ENCODE measurements around the gene EIF1AX. TPM values are rescaled to one million over a fixed set of nuclear protein-coding genes. Genes with fewer than 3 reads are reported as not detected.
A peak's percentile ranks its signal among the peaks of the same experiment; 100 is the strongest.

The EIF1AX gene
- total and polyA plus RNA-seq, 9 of the 15 experiments (the other 6 are each of a cell fraction or from before 2014, with no cell fraction given) = 54.2 to 178 (median 73.5) TPM

DNA sequence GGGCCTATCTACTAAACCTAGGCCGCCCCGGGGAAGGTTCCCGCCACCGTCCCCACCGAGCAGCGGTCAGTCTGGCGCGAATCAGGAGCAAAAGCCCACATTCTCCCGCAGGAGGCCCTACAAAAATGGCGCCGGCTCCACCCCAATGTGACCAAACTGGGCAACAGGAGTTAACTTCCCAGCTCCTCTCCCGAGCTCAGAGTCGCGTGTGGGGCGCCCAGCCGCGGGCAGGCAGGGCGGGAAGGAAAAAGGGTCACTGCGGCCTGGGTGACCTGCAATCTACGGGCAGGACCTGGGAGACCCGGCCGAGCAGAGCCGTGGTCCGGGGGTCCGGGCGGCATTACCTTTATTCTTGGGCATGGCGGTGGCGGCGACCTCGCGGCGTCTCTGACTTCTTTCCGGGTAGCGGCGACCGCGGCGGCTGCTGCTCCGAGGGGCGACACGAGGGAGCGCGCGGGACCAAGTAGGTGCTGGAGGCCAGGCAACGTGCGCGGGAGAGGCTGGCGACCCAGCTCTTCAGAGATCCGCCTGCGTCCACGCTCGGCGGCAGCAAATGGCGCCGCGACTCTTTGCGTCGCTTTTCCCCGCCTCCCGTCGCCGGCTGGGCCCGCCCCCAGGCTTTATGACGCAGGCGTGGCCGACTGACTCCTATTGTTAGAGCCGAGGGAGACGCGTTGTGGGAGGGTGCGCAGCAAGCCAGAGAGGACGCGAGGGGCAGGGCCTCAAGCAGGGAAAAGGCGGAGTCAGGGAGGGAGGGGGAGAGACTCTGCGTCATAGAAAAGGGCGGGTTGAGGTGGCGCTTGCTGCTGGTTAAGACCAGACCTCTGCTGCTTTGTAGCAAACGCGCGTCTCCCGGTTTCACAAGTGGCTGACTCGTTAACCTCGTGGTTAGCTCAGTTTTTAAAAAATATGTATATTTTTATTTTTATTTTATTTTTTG, at the start of gene EIF1AX (continued):
- TF ChIP-seq YY1 (IDR thresholded peaks at IDR 0.05; ENCODE audit: borderline replicate concordance in 1 of 3, control insufficient read depth in 1 of 3, extremely low read depth in 1 of 3, insufficient read depth in 3 of 3, insufficient read length in 1 of 3, insufficient replicate concordance in 2 of 3, low read depth in 1 of 3, low read length in 2 of 3) (peak; percentile 58 to 89 (median 82)), FOXA1 (IDR thresholded peaks at IDR 0.05; ENCODE audit: borderline replicate concordance) (no peak), CC2D1A (IDR thresholded peaks at IDR 0.05) (no peak), ZNF232 (CRISPR knock-in tag; IDR thresholded peaks at IDR 0.05) (no peak), MTF1 (CRISPR knock-in tag; IDR thresholded peaks at IDR 0.05; ENCODE audit: borderline replicate concordance) (no peak), ZNF431 (CRISPR knock-in tag; IDR thresholded peaks at IDR 0.05) (no peak), MEIS2 (IDR thresholded peaks at IDR 0.05; ENCODE audit: partially characterized antibody) (peak; percentile 60), ZNF263 (CRISPR knock-in tag; IDR thresholded peaks at IDR 0.05; ENCODE audit: borderline replicate concordance) (no peak), MYBL2 (IDR thresholded peaks at IDR 0.05; ENCODE audit: low read depth) (no peak), MYBL2 (CRISPR knock-in tag; IDR thresholded peaks at IDR 0.05; ENCODE audit: borderline replicate concordance) (no peak), SP1 (CRISPR knock-in tag; IDR thresholded peaks at IDR 0.05) (peak; percentile 84), KDM4B (IDR thresholded peaks at IDR 0.05; ENCODE audit: borderline replicate concordance in 2 of 2, low read depth in 1 of 2) (no peak), XRCC3 (IDR thresholded peaks at IDR 0.05) (no peak), ZNF274 (IDR thresholded peaks at IDR 0.05; ENCODE audit: borderline replicate concordance, low read depth, low read length) (no peak)
- TF ChIP-seq, protein P1, sequence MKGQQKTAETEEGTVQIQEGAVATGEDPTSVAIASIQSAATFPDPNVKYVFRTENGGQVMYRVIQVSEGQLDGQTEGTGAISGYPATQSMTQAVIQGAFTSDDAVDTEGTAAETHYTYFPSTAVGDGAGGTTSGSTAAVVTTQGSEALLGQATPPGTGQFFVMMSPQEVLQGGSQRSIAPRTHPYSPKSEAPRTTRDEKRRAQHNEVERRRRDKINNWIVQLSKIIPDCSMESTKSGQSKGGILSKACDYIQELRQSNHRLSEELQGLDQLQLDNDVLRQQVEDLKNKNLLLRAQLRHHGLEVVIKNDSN (CRISPR knock-in tag; IDR thresholded peaks at IDR 0.05) = no peak
- TF ChIP-seq, protein P2, sequence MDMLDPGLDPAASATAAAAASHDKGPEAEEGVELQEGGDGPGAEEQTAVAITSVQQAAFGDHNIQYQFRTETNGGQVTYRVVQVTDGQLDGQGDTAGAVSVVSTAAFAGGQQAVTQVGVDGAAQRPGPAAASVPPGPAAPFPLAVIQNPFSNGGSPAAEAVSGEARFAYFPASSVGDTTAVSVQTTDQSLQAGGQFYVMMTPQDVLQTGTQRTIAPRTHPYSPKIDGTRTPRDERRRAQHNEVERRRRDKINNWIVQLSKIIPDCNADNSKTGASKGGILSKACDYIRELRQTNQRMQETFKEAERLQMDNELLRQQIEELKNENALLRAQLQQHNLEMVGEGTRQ (CRISPR knock-in tag; IDR thresholded peaks at IDR 0.05) = no peak
- TF ChIP-seq, protein P3, sequence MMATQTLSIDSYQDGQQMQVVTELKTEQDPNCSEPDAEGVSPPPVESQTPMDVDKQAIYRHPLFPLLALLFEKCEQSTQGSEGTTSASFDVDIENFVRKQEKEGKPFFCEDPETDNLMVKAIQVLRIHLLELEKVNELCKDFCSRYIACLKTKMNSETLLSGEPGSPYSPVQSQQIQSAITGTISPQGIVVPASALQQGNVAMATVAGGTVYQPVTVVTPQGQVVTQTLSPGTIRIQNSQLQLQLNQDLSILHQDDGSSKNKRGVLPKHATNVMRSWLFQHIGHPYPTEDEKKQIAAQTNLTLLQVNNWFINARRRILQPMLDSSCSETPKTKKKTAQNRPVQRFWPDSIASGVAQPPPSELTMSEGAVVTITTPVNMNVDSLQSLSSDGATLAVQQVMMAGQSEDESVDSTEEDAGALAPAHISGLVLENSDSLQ (IDR thresholded peaks at IDR 0.05) = 0 out of 2 replicates have a peak, but pooled peaks have one; percentile 18
- TF ChIP-seq, protein P4, sequence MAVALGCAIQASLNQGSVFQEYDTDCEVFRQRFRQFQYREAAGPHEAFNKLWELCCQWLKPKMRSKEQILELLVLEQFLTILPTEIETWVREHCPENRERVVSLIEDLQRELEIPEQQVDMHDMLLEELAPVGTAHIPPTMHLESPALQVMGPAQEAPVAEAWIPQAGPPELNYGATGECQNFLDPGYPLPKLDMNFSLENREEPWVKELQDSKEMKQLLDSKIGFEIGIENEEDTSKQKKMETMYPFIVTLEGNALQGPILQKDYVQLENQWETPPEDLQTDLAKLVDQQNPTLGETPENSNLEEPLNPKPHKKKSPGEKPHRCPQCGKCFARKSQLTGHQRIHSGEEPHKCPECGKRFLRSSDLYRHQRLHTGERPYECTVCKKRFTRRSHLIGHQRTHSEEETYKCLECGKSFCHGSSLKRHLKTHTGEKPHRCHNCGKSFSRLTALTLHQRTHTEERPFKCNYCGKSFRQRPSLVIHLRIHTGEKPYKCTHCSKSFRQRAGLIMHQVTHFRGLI (CRISPR knock-in tag; IDR thresholded peaks at IDR 0.05) = no peak
- TF ChIP-seq, protein P5, sequence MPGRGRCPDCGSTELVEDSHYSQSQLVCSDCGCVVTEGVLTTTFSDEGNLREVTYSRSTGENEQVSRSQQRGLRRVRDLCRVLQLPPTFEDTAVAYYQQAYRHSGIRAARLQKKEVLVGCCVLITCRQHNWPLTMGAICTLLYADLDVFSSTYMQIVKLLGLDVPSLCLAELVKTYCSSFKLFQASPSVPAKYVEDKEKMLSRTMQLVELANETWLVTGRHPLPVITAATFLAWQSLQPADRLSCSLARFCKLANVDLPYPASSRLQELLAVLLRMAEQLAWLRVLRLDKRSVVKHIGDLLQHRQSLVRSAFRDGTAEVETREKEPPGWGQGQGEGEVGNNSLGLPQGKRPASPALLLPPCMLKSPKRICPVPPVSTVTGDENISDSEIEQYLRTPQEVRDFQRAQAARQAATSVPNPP (IDR thresholded peaks at IDR 0.05; ENCODE audit: borderline replicate concordance, insufficient read depth, insufficient read length) = no peak
